Suprapubic skin (tissue), 3 donors: ENCODE results near the gene LBHD1.

Source experiments
- POLR2AphosphoS5 ChIP-seq, 3 donors: sonication (generic); formaldehyde crosslinking; IDR thresholded peaks; one replicate each; pipeline ENCODE4 v1.6.1; 2017; ENCODE audit warnings: antibody characterized with exemption in 3 of 3
- TF ChIP-seq, protein P1 (sequence below), 2 donors: fragments of 200-600 bp in 1 of 2; fragments of 450-650 bp in 1 of 2; sonication (generic) in 1 of 2; IDR thresholded peaks; one replicate each; pipeline ENCODE4 v1.5.1; 2016 to 2019; ENCODE audit warnings: antibody characterized with exemption in 2 of 2, mild to moderate bottlenecking in 1 of 2, moderate library complexity in 1 of 2

DNA sequence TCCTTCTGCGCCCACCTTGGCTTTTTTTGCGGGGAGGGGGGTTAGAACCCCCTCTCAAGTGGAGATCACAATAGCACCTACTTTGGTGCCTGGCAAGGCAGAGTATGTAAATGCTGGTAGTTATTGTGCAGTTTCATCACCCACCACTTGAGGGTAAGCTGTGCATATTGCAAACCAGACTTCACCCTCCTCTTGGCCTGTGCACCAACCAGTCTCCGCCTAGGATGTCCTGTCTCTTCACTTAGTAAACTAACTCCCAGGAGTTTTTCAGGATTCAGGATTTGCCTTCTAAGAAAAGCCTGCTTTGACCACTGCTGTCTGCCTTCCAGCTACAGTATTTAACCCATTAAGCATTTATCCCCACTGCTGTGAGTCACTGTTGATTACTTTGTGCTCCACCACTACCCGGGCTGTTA is 8.8 kb upstream of the LBHD1 start:
- TF ChIP-seq, protein P1, sequence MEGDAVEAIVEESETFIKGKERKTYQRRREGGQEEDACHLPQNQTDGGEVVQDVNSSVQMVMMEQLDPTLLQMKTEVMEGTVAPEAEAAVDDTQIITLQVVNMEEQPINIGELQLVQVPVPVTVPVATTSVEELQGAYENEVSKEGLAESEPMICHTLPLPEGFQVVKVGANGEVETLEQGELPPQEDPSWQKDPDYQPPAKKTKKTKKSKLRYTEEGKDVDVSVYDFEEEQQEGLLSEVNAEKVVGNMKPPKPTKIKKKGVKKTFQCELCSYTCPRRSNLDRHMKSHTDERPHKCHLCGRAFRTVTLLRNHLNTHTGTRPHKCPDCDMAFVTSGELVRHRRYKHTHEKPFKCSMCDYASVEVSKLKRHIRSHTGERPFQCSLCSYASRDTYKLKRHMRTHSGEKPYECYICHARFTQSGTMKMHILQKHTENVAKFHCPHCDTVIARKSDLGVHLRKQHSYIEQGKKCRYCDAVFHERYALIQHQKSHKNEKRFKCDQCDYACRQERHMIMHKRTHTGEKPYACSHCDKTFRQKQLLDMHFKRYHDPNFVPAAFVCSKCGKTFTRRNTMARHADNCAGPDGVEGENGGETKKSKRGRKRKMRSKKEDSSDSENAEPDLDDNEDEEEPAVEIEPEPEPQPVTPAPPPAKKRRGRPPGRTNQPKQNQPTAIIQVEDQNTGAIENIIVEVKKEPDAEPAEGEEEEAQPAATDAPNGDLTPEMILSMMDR (IDR thresholded peaks at IDR 0.05) = peak; percentile 57 to 59
- TF ChIP-seq POLR2AphosphoS5 (IDR thresholded peaks at IDR 0.05) = no peak
